ENCODE results near the gene L3HYPDH. TPM values are rescaled to one million over a fixed set of nuclear protein-coding genes. Genes with fewer than 3 reads are reported as not detected.

The L3HYPDH gene
- total RNA-seq, 1 donor from 2014 or later: 103 TPM

DNA sequence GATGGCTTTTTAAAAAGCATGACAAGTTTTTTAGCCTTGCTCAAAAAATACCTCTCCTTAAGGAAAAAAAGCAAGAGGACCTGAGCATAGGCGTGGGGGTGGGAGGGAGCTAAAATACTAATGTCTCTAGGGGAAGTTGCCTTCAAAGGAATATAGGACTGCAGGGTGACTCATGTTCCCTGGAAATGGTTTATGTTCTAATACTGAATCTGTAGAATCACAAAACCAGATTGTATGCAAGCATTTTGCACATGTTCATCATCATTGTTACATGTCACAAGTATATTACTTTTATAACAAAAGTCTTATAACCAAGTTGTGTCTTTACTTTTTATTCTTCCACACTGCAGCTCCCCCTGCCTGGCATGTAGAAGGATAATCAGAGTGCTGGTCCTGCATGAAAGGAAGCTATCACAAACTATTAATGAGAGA is 55.6 kb downstream of the L3HYPDH start:
- H3K27me3 ChIP-seq: no peaks in the 10 kb centered on the region
- no peaks in the 10 kb centered on the region for H3K36me3 ChIP-seq
- TF ChIP-seq, protein P1, sequence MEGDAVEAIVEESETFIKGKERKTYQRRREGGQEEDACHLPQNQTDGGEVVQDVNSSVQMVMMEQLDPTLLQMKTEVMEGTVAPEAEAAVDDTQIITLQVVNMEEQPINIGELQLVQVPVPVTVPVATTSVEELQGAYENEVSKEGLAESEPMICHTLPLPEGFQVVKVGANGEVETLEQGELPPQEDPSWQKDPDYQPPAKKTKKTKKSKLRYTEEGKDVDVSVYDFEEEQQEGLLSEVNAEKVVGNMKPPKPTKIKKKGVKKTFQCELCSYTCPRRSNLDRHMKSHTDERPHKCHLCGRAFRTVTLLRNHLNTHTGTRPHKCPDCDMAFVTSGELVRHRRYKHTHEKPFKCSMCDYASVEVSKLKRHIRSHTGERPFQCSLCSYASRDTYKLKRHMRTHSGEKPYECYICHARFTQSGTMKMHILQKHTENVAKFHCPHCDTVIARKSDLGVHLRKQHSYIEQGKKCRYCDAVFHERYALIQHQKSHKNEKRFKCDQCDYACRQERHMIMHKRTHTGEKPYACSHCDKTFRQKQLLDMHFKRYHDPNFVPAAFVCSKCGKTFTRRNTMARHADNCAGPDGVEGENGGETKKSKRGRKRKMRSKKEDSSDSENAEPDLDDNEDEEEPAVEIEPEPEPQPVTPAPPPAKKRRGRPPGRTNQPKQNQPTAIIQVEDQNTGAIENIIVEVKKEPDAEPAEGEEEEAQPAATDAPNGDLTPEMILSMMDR (IDR thresholded peaks at IDR 0.05): peak in 1 of 3 experiments; percentile 15
- TF ChIP-seq POLR2A (IDR thresholded peaks at IDR 0.05): no peak
- peaks cover 28% of the 10 kb centered on the region for H3K4me1 ChIP-seq
- H3K4me3 ChIP-seq: no peak overlapping the region
- intact Hi-C loops (cut with DNase I): loop anchor here (10.0 kb wide), 2 partner anchors 64 to 244 kb away; partner anchors contain the start of gene DAAM1
- peak overlapping the region; percentile 69 for H3K27ac ChIP-seq
- DNase-seq (ENCODE audit: extremely low spot score in 2 of 2): no peak
- no peaks in the 10 kb centered on the region for H3K9me3 ChIP-seq

DNA sequence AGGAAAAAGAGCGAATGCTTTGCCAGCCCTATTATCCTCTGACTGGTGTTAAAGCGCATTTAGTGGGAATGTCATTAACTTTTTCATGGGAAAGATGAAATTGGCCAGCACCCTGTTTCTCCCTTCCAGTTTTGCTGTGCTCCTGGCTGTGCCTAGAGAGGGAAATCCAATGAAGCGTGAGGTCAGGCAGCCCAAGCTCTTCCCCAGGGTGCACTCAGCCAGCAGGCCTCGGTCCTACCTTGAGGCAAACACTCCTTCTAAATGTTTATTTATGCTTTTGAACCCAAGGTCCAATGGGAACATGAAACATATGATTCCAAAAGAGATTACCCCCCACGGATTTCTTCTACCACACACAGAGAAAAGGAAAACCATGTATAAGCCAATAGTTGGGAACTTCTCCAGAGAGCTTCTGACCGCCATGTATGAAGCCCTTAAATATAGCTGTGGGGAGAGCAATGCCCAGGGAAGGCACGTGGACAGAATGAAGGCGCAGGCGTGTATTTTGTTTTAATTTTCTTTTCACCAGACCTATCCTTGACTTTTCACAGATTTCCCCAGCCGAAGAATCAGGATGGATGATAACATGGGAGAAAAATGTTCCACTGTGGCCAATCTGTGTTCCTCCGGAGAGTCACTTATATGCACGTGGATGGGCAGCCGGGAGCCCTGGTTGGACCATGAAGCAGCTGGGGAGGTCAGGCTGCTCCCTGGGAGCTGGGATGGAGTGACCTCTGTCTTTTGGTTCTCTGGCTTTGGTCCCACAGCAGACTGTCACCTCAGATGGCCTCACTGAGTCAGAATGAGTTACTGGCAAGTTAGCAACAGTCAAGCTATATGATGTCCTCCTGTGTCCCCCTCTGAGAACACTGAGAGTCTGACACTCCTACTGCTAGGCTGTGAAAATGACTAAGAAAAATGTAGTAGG is 56.3 kb downstream of the L3HYPDH start:
- no peak overlapping the region for H3K4me3 ChIP-seq
- no peak for DNase-seq (ENCODE audit: extremely low spot score in 2 of 2)
- H3K9me3 ChIP-seq: no peaks in the 10 kb centered on the region
- intact Hi-C loops (cut with DNase I): loop anchor here (10.0 kb wide), 2 partner anchors 63 to 243 kb away; partner anchors contain the start of gene DAAM1
- peak overlapping the region; percentile 69 for H3K27ac ChIP-seq
- H3K4me1 ChIP-seq: peaks cover 29% of the 10 kb centered on the region
- H3K27me3 ChIP-seq: no peaks in the 10 kb centered on the region
- TF ChIP-seq, protein P1 (IDR thresholded peaks at IDR 0.05): no peak
- peak in 1 of 2 donors; percentile 22 for TF ChIP-seq POLR2AphosphoS5 (IDR thresholded peaks at IDR 0.05; ENCODE audit: insufficient read depth in 1 of 2, low read depth in 1 of 2)
- no peaks in the 10 kb centered on the region for H3K36me3 ChIP-seq

GRCh38 chr14:59425322-59425935 is 58.8 kb downstream of the L3HYPDH start:
- peak overlapping the region; percentile 42 for H3K27ac ChIP-seq
- H3K27me3 ChIP-seq: no peaks in the 10 kb centered on the region
- peaks cover 34% of the 10 kb centered on the region for H3K4me1 ChIP-seq
- no peak for DNase-seq (ENCODE audit: extremely low spot score in 2 of 2)
- TF ChIP-seq POLR2A (IDR thresholded peaks at IDR 0.05): no peak
- TF ChIP-seq, protein P1 (IDR thresholded peaks at IDR 0.05): peak in 1 of 3 experiments; percentile 9
- intact Hi-C loops (cut with DNase I): loop anchor here (10.0 kb wide), 2 partner anchors 61 to 241 kb away; partner anchors contain the start of gene DAAM1
- no peaks in the 10 kb centered on the region for H3K36me3 ChIP-seq
- no peaks in the 10 kb centered on the region for H3K9me3 ChIP-seq
- no peak overlapping the region for H3K4me3 ChIP-seq

- Histone ChIP-seq H3K27me3 (no peaks in the 10 kb centered on the region), H3K4me3 (no peak overlapping the region), H3K9me3 (no peaks in the 10 kb centered on the region), H3K36me3 (no peaks in the 10 kb centered on the region), H3K27ac (peak overlapping the region; percentile 42), H3K4me1 (peaks cover 34% of the 10 kb centered on the region)
- DNase-seq (ENCODE audit: extremely low spot score in 2 of 2): no peak
- TF ChIP-seq, protein P1 (IDR thresholded peaks at IDR 0.05): no peak
- no peak for TF ChIP-seq POLR2AphosphoS5 (IDR thresholded peaks at IDR 0.05; ENCODE audit: insufficient read depth in 1 of 2, low read depth in 1 of 2)
- TF ChIP-seq POLR2A (IDR thresholded peaks at IDR 0.05): no peak
- intact Hi-C loops (cut with DNase I): loop anchor here (10.0 kb wide), 2 partner anchors 60 to 240 kb away; partner anchors contain the start of gene DAAM1
Observed at GRCh38 chr14:59424341-59425071, 59.7 kb downstream of the L3HYPDH start.

Other genes starting within 250 kb of the L3HYPDH start
- 6.4 TPM for gene GPR135, start 19.0 kb downstream of the L3HYPDH start, total RNA-seq
- gene JKAMP, start 109 bp upstream of the L3HYPDH start, total RNA-seq: 45.9 TPM
- gene CCDC175, start 92.4 kb upstream of the L3HYPDH start, total RNA-seq: not detected

Measured in vagina (tissue), 2 donors.